H1 (cell line): Measurements from ENCODE around the gene AATK. TPM values are rescaled to one million over a fixed set of nuclear protein-coding genes. Genes with fewer than 3 reads are reported as not detected.

ENCODE experiments used
- CEBPB ChIP-seq: IDR thresholded peaks from 2 replicates; pipeline ENCODE4 v1.6.1; 2012; ENCODE audit warnings: low read depth, low read length
- KDM5A ChIP-seq: fragments of 200-600 bp; IDR thresholded peaks from 2 replicates; pipeline ENCODE4 v1.7.1; 2012; ENCODE audit warnings: mild to moderate bottlenecking, low read length, inconsistent platforms, mixed read lengths
- POLR2A ChIP-seq, 2 experiments: IDR thresholded peaks; 1 replicate in 1 of 2; 2 replicates in 1 of 2; pipeline ENCODE4 v1.6.1; 2011; ENCODE audit warnings: low read depth in 2 of 2, low read length in 2 of 2, mild to moderate bottlenecking in 2 of 2; ENCODE audit errors: control extremely low read depth in 1 of 2
- RAD21 ChIP-seq, 2 experiments: IDR thresholded peaks in 1 of 2; conservative IDR thresholded peaks in 1 of 2; 2 replicates each; pipeline ENCODE4 v1.6.1; 2011; ENCODE audit warnings: low read depth in 2 of 2, low read length in 2 of 2, improper control_type of control experiment in 1 of 2, inconsistent platforms in 1 of 2, mild to moderate bottlenecking in 1 of 2, moderate library complexity in 1 of 2
- RBBP5 ChIP-seq: IDR thresholded peaks from 2 replicates; pipeline ENCODE4 v1.7.1; 2012; ENCODE audit warnings: low read depth, mild to moderate bottlenecking, inconsistent platforms, low read length, moderate library complexity, borderline replicate concordance
- RXRA ChIP-seq: IDR thresholded peaks from 2 replicates; pipeline ENCODE4 v1.6.1; 2011; ENCODE audit warnings: low read depth, mild to moderate bottlenecking, low read length, moderate library complexity; ENCODE audit not compliant: insufficient read depth
- SP2 ChIP-seq: IDR thresholded peaks from 2 replicates; pipeline ENCODE4 v1.6.1; 2012; ENCODE audit warnings: mild to moderate bottlenecking, low read length, inconsistent platforms
- polyA plus RNA-seq, 7 experiments: library from polyadenylated mRNA; depleted of rRNA in 3 of 7; stranded (reverse) in 5 of 7; unstranded in 2 of 7; fragments of >200 nt in 5 of 7; fragments of 200-250 nt in 2 of 7; gene quantifications; 1 replicate in 5 of 7; 2 replicates in 1 of 7; 4 replicates in 1 of 7; pipeline versions ENCODE4 v1.2.1 to v1.2.3, GENCODE V29; 2011 to 2013; ENCODE audit warnings: missing spikeins in 2 of 7, mixed read lengths in 2 of 7
- total RNA-seq: library from RNA; stranded (reverse); fragmentation: NEBNext Ultra II Directional; extraction: Animal tissue kit (Norgen Biotek cat#: 25700); gene quantifications from 2 replicates; pipeline ENCODE4 v1.2.1, GENCODE V29; 2021
- TF ChIP-seq, protein P1 (sequence below): fragments of 300-600 bp; sonication (generic); IDR thresholded peaks from 2 replicates; pipeline ENCODE4 v1.7.1; 2012; ENCODE audit warnings: low read length, moderate library complexity, mild to moderate bottlenecking, inconsistent platforms; ENCODE audit not compliant: insufficient replicate concordance
- TF ChIP-seq, protein P2 (sequence below): IDR thresholded peaks from 2 replicates; pipeline ENCODE4 v1.6.1; 2012; ENCODE audit warnings: inconsistent platforms
- TF ChIP-seq, protein P3 (sequence below): IDR thresholded peaks from 2 replicates; pipeline ENCODE4 v1.6.1; 2012; ENCODE audit warnings: inconsistent platforms

The AATK gene
- total and polyA plus RNA-seq, 2 of the 8 experiments (the other 6 are each of a cell fraction or from before 2014, with no cell fraction given): 1.7 to 3.5 TPM

DNA sequence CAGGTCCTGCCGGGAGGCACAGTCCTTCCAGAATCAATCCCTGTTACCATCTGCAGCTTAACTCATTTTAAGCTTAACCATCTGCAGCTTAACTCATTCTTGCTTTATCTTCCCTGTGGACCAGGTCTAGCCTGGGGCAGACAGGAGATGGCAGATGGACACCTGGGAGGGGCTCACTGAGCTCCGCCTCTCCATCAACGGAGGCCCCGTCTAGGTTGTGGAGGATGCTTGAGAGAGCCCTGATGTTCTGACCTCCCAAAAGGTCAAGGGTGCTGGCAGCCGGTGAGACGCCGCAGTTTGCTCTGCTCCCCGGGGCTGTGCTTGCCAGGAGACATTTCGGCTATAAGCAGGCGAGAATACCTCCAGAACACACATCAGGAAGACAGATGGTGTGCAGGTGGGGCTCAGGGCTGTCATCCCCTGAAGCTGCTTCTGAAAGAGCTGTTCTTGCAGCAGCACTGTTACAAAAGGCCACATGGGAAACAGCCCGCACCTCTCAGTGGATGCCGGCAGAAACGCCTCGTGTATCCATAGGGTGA lies 89.8 kb downstream of the AATK start (continued):
- TF ChIP-seq, protein P1, sequence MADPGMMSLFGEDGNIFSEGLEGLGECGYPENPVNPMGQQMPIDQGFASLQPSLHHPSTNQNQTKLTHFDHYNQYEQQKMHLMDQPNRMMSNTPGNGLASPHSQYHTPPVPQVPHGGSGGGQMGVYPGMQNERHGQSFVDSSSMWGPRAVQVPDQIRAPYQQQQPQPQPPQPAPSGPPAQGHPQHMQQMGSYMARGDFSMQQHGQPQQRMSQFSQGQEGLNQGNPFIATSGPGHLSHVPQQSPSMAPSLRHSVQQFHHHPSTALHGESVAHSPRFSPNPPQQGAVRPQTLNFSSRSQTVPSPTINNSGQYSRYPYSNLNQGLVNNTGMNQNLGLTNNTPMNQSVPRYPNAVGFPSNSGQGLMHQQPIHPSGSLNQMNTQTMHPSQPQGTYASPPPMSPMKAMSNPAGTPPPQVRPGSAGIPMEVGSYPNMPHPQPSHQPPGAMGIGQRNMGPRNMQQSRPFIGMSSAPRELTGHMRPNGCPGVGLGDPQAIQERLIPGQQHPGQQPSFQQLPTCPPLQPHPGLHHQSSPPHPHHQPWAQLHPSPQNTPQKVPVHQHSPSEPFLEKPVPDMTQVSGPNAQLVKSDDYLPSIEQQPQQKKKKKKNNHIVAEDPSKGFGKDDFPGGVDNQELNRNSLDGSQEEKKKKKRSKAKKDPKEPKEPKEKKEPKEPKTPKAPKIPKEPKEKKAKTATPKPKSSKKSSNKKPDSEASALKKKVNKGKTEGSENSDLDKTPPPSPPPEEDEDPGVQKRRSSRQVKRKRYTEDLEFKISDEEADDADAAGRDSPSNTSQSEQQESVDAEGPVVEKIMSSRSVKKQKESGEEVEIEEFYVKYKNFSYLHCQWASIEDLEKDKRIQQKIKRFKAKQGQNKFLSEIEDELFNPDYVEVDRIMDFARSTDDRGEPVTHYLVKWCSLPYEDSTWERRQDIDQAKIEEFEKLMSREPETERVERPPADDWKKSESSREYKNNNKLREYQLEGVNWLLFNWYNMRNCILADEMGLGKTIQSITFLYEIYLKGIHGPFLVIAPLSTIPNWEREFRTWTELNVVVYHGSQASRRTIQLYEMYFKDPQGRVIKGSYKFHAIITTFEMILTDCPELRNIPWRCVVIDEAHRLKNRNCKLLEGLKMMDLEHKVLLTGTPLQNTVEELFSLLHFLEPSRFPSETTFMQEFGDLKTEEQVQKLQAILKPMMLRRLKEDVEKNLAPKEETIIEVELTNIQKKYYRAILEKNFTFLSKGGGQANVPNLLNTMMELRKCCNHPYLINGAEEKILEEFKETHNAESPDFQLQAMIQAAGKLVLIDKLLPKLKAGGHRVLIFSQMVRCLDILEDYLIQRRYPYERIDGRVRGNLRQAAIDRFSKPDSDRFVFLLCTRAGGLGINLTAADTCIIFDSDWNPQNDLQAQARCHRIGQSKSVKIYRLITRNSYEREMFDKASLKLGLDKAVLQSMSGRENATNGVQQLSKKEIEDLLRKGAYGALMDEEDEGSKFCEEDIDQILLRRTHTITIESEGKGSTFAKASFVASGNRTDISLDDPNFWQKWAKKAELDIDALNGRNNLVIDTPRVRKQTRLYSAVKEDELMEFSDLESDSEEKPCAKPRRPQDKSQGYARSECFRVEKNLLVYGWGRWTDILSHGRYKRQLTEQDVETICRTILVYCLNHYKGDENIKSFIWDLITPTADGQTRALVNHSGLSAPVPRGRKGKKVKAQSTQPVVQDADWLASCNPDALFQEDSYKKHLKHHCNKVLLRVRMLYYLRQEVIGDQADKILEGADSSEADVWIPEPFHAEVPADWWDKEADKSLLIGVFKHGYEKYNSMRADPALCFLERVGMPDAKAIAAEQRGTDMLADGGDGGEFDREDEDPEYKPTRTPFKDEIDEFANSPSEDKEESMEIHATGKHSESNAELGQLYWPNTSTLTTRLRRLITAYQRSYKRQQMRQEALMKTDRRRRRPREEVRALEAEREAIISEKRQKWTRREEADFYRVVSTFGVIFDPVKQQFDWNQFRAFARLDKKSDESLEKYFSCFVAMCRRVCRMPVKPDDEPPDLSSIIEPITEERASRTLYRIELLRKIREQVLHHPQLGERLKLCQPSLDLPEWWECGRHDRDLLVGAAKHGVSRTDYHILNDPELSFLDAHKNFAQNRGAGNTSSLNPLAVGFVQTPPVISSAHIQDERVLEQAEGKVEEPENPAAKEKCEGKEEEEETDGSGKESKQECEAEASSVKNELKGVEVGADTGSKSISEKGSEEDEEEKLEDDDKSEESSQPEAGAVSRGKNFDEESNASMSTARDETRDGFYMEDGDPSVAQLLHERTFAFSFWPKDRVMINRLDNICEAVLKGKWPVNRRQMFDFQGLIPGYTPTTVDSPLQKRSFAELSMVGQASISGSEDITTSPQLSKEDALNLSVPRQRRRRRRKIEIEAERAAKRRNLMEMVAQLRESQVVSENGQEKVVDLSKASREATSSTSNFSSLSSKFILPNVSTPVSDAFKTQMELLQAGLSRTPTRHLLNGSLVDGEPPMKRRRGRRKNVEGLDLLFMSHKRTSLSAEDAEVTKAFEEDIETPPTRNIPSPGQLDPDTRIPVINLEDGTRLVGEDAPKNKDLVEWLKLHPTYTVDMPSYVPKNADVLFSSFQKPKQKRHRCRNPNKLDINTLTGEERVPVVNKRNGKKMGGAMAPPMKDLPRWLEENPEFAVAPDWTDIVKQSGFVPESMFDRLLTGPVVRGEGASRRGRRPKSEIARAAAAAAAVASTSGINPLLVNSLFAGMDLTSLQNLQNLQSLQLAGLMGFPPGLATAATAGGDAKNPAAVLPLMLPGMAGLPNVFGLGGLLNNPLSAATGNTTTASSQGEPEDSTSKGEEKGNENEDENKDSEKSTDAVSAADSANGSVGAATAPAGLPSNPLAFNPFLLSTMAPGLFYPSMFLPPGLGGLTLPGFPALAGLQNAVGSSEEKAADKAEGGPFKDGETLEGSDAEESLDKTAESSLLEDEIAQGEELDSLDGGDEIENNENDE: no peak
- TF ChIP-seq RXRA (no peak), RBBP5 (no peak), KDM5A (no peak), CEBPB (no peak), RAD21 (IDR thresholded peaks at IDR 0.05 in 1 of 2, conservative IDR thresholded peaks at IDR 0.05 in 1 of 2; ENCODE audit: low read depth in 2 of 2, low read length in 2 of 2) (no peak), POLR2A (IDR thresholded peaks at IDR 0.05; ENCODE audit: control extremely low read depth in 1 of 2, low read depth in 2 of 2, low read length in 2 of 2) (no peak), SP2 (no peak)
- TF ChIP-seq, protein P2, sequence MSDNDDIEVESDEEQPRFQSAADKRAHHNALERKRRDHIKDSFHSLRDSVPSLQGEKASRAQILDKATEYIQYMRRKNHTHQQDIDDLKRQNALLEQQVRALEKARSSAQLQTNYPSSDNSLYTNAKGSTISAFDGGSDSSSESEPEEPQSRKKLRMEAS: no peak
- TF ChIP-seq, protein P3, sequence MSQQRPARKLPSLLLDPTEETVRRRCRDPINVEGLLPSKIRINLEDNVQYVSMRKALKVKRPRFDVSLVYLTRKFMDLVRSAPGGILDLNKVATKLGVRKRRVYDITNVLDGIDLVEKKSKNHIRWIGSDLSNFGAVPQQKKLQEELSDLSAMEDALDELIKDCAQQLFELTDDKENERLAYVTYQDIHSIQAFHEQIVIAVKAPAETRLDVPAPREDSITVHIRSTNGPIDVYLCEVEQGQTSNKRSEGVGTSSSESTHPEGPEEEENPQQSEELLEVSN: no peak
